HepG2 (cell line): ENCODE results near the gene SLC22A23. TPM values are rescaled to one million over a fixed set of nuclear protein-coding genes. Genes with fewer than 3 reads are reported as not detected.

Experiments used
- ATF3 ChIP-seq: sonication (generic); formaldehyde crosslinking; IDR thresholded peaks from 2 replicates; pipeline ENCODE4 v1.4.0; 2020; ENCODE audit warnings: missing genetic modification reagents
- CENPBD1 ChIP-seq: sonication (generic); formaldehyde crosslinking; IDR thresholded peaks from 2 replicates; pipeline ENCODE4 v1.8.0; 2022; ENCODE audit warnings: missing genetic modification reagents, low read depth, mild to moderate bottlenecking, borderline replicate concordance
- EED ChIP-seq: sonication (generic); formaldehyde crosslinking; IDR thresholded peaks from 2 replicates; pipeline ENCODE4 v1.5.0; 2020; ENCODE audit warnings: mild to moderate bottlenecking, missing genetic modification reagents
- EP300 ChIP-seq, 3 experiments: sonication (generic) in 1 of 3; formaldehyde crosslinking in 1 of 3; IDR thresholded peaks; 2 replicates each; pipeline versions ENCODE4 v1.5.1 to v1.6.1; 2011 to 2020; ENCODE audit warnings: low read depth in 2 of 3, low read length in 2 of 3, borderline replicate concordance in 1 of 3, improper control_type of control experiment in 1 of 3, mild to moderate bottlenecking in 1 of 3, missing genetic modification reagents in 1 of 3, moderate library complexity in 1 of 3
- FOXK2 ChIP-seq: fragments of 450-650 bp; IDR thresholded peaks from 2 replicates; pipeline ENCODE4 v1.6.1; 2016
- FOXP1 ChIP-seq, 2 experiments: fragments of 450-650 bp in 1 of 2; IDR thresholded peaks; 2 replicates each; pipeline ENCODE4 v1.6.1; 2017 to 2018; ENCODE audit warnings: antibody characterized with exemption in 1 of 2
- HDAC2 ChIP-seq: sonication (generic); formaldehyde crosslinking; IDR thresholded peaks from 2 replicates; pipeline ENCODE4 v1.4.0; 2020; ENCODE audit warnings: missing genetic modification reagents
- HNRNPL ChIP-seq: fragments of 200-400 bp; formaldehyde crosslinking; IDR thresholded peaks from 2 replicates; pipeline ENCODE4 v1.6.1; 2017; ENCODE audit warnings: mild to moderate bottlenecking, low read depth, low read length
- MED1 ChIP-seq: sonication (generic); formaldehyde crosslinking; IDR thresholded peaks from 2 replicates; pipeline ENCODE4 v1.4.0; 2020; ENCODE audit warnings: missing genetic modification reagents
- SOX6 ChIP-seq, 2 experiments: fragments of 450-650 bp in 1 of 2; sonication (generic) in 1 of 2; formaldehyde crosslinking in 1 of 2; IDR thresholded peaks; 2 replicates each; pipeline versions ENCODE4 v1.4.0 to v1.6.1; 2017 to 2020; ENCODE audit warnings: antibody characterized with exemption in 1 of 2, mild to moderate bottlenecking in 1 of 2, missing genetic modification reagents in 1 of 2
- UBTF ChIP-seq: sonication (generic); formaldehyde crosslinking; IDR thresholded peaks from 2 replicates; pipeline ENCODE4 v1.4.0; 2020; ENCODE audit warnings: mild to moderate bottlenecking, missing genetic modification reagents
- ZKSCAN8 ChIP-seq: IDR thresholded peaks from 2 replicates; pipeline ENCODE4 v1.6.1; 2016; ENCODE audit warnings: borderline replicate concordance, missing genetic modification reagents, missing compliant biosample characterization
- ZNF180 ChIP-seq: sonication (generic); formaldehyde crosslinking; IDR thresholded peaks from 2 replicates; pipeline ENCODE4 v1.4.0; 2020; ENCODE audit warnings: low read depth, missing genetic modification reagents, borderline replicate concordance
- ZNF619 ChIP-seq: sonication (generic); formaldehyde crosslinking; IDR thresholded peaks from 2 replicates; pipeline ENCODE4 v1.4.0; 2020; ENCODE audit warnings: mild to moderate bottlenecking, missing genetic modification reagents
- ZNF687 ChIP-seq: sonication (generic); formaldehyde crosslinking; IDR thresholded peaks from 2 replicates; pipeline ENCODE4 v1.5.1; 2020; ENCODE audit warnings: mild to moderate bottlenecking, missing genetic modification reagents, moderate library complexity
- ZNF878 ChIP-seq: sonication (generic); formaldehyde crosslinking; IDR thresholded peaks from 2 replicates; pipeline ENCODE4 v1.8.1; 2023; ENCODE audit warnings: mild to moderate bottlenecking, missing genetic modification reagents, moderate library complexity
- polyA plus RNA-seq, 8 experiments: library from polyadenylated mRNA; depleted of rRNA in 3 of 8; stranded (reverse) in 7 of 8; unstranded in 1 of 8; fragments of >200 nt; fragmentation: Illumina TruSeq in 4 of 8; extraction: Trizol in 4 of 8; gene quantifications; 2 replicates each; pipeline versions ENCODE4 v1.2.1 to v1.2.3, GENCODE V29; 2011 to 2016; ENCODE audit warnings: low read depth in 4 of 8, missing spikeins in 1 of 8, mixed read lengths in 1 of 8; ENCODE audit not compliant: insufficient read depth in 1 of 8
- total RNA-seq, 5 experiments: library from RNA; depleted of rRNA; stranded (reverse); fragments of >200 nt; fragmentation: Illumina TruSeq; extraction: Trizol; gene quantifications; 2 replicates each; pipeline ENCODE4 v1.2.3, GENCODE V29; 2016; ENCODE audit warnings: low read depth in 1 of 5
- TF ChIP-seq, protein P1 (sequence below): sonication (generic); formaldehyde crosslinking; IDR thresholded peaks from 2 replicates; pipeline ENCODE4 v1.4.0; 2020; ENCODE audit warnings: missing genetic modification reagents, borderline replicate concordance

Gene SLC22A23
- total and polyA plus RNA-seq, 2 of the 13 experiments (the other 11 are each of a cell fraction or from before 2014, with no cell fraction given), result 11.8 to 17.5 TPM

DNA sequence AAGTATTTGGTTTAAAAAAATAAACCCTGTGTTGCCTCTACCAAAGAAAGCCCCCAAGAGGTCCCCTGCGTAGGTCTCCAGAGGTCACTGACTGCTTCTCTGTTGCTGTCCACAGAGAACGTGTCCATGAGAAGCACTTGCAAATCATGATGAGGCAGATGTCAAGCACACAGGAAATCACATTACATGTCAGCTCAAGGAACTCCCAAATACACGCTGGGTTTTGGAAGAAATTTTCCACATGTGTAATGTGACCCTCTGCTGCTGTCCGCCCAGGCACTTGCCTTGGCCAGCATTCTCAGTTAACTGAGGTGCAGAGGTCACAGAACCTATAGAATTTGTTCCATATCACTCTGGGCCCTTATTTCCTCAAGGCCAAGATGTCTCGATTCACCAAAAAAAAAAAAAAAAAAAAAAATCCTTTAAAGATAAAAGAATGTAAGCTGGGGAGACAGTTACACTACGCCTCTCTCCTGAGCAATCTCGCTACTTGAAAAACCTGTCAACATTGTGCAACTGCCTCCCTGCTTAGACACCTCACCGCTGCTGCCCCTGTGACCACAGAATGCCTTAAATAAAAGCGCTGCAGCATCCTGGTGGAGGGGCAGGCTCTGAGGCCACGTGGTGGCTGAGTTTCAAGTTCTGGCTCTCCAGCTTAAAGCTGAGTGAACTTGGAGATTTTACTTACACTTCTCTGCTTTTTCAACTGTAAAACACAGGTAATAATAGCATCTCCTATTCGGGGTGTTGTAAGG, 42.3 kb downstream of the SLC22A23 start (continued):
- TF ChIP-seq ZNF687 (CRISPR knock-in tag) (peak; percentile 59; the same call in 1 of the 2 replicates), EED (no peak), FOXP1 (IDR thresholded peaks at IDR 0.05) (no peak), FOXP1 (CRISPR knock-in tag; IDR thresholded peaks at IDR 0.05) (peak; percentile 44; the same call in 1 of the 2 replicates), EP300 (IDR thresholded peaks at IDR 0.05; ENCODE audit: low read depth in 2 of 2, low read length in 2 of 2) (peak in 1 of 2 experiments; percentile 33; a peak in 1 of 4 replicates), EP300 (CRISPR knock-in tag; IDR thresholded peaks at IDR 0.05; ENCODE audit: borderline replicate concordance) (peak; percentile 56; the same call in 1 of the 2 replicates), ZNF180 (CRISPR knock-in tag) (no peak), HDAC2 (peak; percentile 57; the same call in 1 of the 2 replicates), SOX6 (IDR thresholded peaks at IDR 0.05) (no peak), SOX6 (CRISPR knock-in tag; IDR thresholded peaks at IDR 0.05) (peak; percentile 25; the same call in 1 of the 2 replicates), ZKSCAN8 (CRISPR knock-in tag) (0 out of 2 replicates have a peak, but pooled peaks have one; percentile 15), HNRNPL (no peak), UBTF (CRISPR knock-in tag) (0 out of 2 replicates have a peak, but pooled peaks have one; percentile 11), MED1 (CRISPR knock-in tag) (peak; percentile 72), CENPBD1 (CRISPR knock-in tag) (no peak), ZNF619 (CRISPR knock-in tag) (no peak), ATF3 (CRISPR knock-in tag) (0 out of 2 replicates have a peak, but pooled peaks have one; percentile 13), ZNF878 (CRISPR knock-in tag) (no peak), FOXK2 (no peak)
- TF ChIP-seq, protein P1, sequence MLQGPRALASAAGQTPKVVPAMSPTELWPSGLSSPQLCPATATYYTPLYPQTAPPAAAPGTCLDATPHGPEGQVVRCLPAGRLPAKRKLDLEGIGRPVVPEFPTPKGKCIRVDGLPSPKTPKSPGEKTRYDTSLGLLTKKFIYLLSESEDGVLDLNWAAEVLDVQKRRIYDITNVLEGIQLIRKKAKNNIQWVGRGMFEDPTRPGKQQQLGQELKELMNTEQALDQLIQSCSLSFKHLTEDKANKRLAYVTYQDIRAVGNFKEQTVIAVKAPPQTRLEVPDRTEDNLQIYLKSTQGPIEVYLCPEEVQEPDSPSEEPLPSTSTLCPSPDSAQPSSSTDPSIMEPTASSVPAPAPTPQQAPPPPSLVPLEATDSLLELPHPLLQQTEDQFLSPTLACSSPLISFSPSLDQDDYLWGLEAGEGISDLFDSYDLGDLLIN, result no peak
